PFSK-1 (cell line): ENCODE results near the gene CEACAM7.

Source experiments
- FOXP2 ChIP-seq: optimal IDR thresholded peaks from 2 replicates; pipeline ENCODE3; 2011; ENCODE audit warnings: borderline replicate concordance, control low read depth, inconsistent platforms; ENCODE audit not compliant: insufficient read depth; ENCODE audit errors: extremely low read length, extremely low read depth
- POLR2AphosphoS5 ChIP-seq: IDR thresholded peaks from 2 replicates; pipeline ENCODE4 v1.6.1; 2012; ENCODE audit warnings: low read depth, mild to moderate bottlenecking, control low read depth, low read length, moderate library complexity
- SIN3A ChIP-seq: IDR thresholded peaks from 2 replicates; pipeline ENCODE4 v1.6.1; 2012; ENCODE audit warnings: mild to moderate bottlenecking, low read length, moderate library complexity, borderline replicate concordance; ENCODE audit not compliant: insufficient read depth
- TAF1 ChIP-seq: IDR thresholded peaks from 2 replicates; pipeline ENCODE4 v1.6.1; 2012; ENCODE audit warnings: low read length, control low read depth, borderline replicate concordance; ENCODE audit not compliant: insufficient read depth
- TF ChIP-seq, protein P1 (sequence below), 2 experiments: IDR thresholded peaks; 2 replicates each; pipeline versions ENCODE4 v1.6.1 to v1.8.0; 2011 to 2012; ENCODE audit warnings: low read depth in 2 of 2, low read length in 2 of 2, control low read depth in 1 of 2, inconsistent platforms in 1 of 2, mild to moderate bottlenecking in 1 of 2, moderate library complexity in 1 of 2; ENCODE audit not compliant: insufficient read depth in 1 of 2

CEACAM7 gene

GRCh38 chr19:41666075-41666474 lies 22.0 kb downstream of the CEACAM7 start:
- TF ChIP-seq POLR2AphosphoS5: no peak

GRCh38 chr19:41657157-41657556 lies 30.9 kb downstream of the CEACAM7 start:
- TF ChIP-seq FOXP2: no peak
- TF ChIP-seq TAF1: no peak
- TF ChIP-seq, protein P1, sequence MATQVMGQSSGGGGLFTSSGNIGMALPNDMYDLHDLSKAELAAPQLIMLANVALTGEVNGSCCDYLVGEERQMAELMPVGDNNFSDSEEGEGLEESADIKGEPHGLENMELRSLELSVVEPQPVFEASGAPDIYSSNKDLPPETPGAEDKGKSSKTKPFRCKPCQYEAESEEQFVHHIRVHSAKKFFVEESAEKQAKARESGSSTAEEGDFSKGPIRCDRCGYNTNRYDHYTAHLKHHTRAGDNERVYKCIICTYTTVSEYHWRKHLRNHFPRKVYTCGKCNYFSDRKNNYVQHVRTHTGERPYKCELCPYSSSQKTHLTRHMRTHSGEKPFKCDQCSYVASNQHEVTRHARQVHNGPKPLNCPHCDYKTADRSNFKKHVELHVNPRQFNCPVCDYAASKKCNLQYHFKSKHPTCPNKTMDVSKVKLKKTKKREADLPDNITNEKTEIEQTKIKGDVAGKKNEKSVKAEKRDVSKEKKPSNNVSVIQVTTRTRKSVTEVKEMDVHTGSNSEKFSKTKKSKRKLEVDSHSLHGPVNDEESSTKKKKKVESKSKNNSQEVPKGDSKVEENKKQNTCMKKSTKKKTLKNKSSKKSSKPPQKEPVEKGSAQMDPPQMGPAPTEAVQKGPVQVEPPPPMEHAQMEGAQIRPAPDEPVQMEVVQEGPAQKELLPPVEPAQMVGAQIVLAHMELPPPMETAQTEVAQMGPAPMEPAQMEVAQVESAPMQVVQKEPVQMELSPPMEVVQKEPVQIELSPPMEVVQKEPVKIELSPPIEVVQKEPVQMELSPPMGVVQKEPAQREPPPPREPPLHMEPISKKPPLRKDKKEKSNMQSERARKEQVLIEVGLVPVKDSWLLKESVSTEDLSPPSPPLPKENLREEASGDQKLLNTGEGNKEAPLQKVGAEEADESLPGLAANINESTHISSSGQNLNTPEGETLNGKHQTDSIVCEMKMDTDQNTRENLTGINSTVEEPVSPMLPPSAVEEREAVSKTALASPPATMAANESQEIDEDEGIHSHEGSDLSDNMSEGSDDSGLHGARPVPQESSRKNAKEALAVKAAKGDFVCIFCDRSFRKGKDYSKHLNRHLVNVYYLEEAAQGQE (IDR thresholded peaks at IDR 0.05; ENCODE audit: insufficient read depth in 1 of 2, low read depth in 2 of 2, low read length in 2 of 2): no peak
- TF ChIP-seq SIN3A: no peak
- TF ChIP-seq POLR2AphosphoS5: no peak

DNA sequence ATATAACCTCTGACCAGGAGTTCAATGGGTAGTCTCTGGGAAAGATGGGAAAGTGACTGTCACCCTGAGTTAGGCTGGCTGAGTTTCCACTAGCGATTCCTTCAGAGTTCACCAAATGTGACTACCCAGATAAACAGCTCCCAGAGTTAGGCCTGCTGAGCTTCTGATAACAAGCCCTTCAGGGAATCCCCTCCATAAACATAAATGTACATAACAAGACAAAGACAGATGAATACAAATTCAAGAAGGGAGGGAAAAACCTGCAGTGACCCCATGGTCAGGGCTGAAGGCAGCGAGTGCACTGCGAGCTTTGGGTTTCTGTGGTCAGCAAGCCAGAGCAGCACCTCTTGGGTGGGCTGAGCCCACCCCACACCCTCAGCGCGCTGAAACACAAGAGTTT lies 35.8 kb downstream of the CEACAM7 start:
- TF ChIP-seq TAF1 (no peak), FOXP2 (no peak), POLR2AphosphoS5 (no peak), SIN3A (no peak)
- TF ChIP-seq, protein P1 (IDR thresholded peaks at IDR 0.05; ENCODE audit: insufficient read depth in 1 of 2, low read depth in 2 of 2, low read length in 2 of 2): no peak

DNA sequence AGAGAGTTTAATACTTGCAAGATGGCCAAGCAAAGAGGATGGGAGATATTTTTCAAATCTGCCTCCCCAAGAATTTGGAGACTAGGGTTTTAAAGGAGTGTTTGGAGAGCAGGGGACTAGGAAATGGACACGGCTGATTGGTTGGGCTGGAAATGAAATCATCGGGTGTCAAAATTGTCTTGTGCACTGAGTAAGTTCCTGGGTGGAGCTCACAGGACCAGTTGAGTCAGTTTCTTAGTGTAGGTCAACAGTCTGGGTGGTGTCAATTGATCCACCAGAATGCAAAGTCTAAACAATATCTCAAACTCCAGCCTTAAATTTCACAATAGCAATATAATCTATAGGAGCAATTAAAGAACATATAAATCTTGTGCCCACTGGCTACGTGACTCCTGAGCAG lies 38.2 kb downstream of the CEACAM7 start:
- TF ChIP-seq POLR2AphosphoS5: no peak
- TF ChIP-seq SIN3A: no peak
- TF ChIP-seq FOXP2: no peak
- no peak for TF ChIP-seq TAF1
- TF ChIP-seq, protein P1 (IDR thresholded peaks at IDR 0.05; ENCODE audit: insufficient read depth in 1 of 2, low read depth in 2 of 2, low read length in 2 of 2): no peak

GRCh38 chr19:41646589-41647204 lies 41.4 kb downstream of the CEACAM7 start:
- TF ChIP-seq FOXP2 (no peak), POLR2AphosphoS5 (no peak), SIN3A (no peak), TAF1 (no peak)
- TF ChIP-seq, protein P1 (IDR thresholded peaks at IDR 0.05; ENCODE audit: insufficient read depth in 1 of 2, low read depth in 2 of 2, low read length in 2 of 2): no peak
